ENCODE data around the gene TJP3.

GRCh38 chr19:3661284-3662238 lies 46.6 kb upstream of the TJP3 start:
- TF ChIP-seq CTCF (IDR thresholded peaks at IDR 0.05; ENCODE audit: low read length) (no peak), EZH2phosphoT487 (IDR thresholded peaks at IDR 0.05; ENCODE audit: low read length) (no peak), EZH2 (optimal IDR thresholded peaks at IDR 0.05; ENCODE audit: low read depth, low read length) (no peak)
